Mesothelial cell of epicardium (in vitro differentiated cells): ENCODE data around the gene MYPN. TPM values are rescaled to one million over a fixed set of nuclear protein-coding genes. Genes with fewer than 3 reads are reported as not detected.

Experiments
- DNase-seq, 2 experiments: peaks; one replicate each; pipeline ENCODE4 v3.0.0; 2021; ENCODE audit warnings: low spot score in 2 of 2; ENCODE audit not compliant: unreplicated experiment in 2 of 2
- H3K27ac Mint-ChIP-seq: 2 replicates; pipeline ENCODE4 v1.8.0; 2021; ENCODE audit warnings: mixed read lengths
- H3K27me3 Mint-ChIP-seq: 2 replicates; pipeline ENCODE4 v1.8.0; 2021; ENCODE audit warnings: low read depth, mixed read lengths
- H3K36me3 Mint-ChIP-seq: 2 replicates; pipeline ENCODE4 v1.8.0; 2021; ENCODE audit warnings: mixed read lengths
- H3K4me1 Mint-ChIP-seq: 2 replicates; pipeline ENCODE4 v1.8.0; 2021; ENCODE audit warnings: mixed read lengths
- H3K4me3 Mint-ChIP-seq: 2 replicates; pipeline ENCODE4 v1.8.0; 2021; ENCODE audit warnings: mild to moderate bottlenecking, moderate library complexity, mixed read lengths
- H3K9me3 Mint-ChIP-seq: 2 replicates; pipeline ENCODE4 v1.8.0; 2021; ENCODE audit warnings: mixed read lengths
- total RNA-seq: library from RNA; stranded (reverse); gene quantifications from 3 replicates; pipeline ENCODE4 v1.2.1, GENCODE V29; 2021
- TF ChIP-seq, protein P1 (sequence below): fragments of 200-600 bp; sonication (generic); IDR thresholded peaks from one replicate; pipeline ENCODE4 v1.5.0; 2021; ENCODE audit warnings: antibody characterized with exemption; ENCODE audit not compliant: unreplicated experiment

Gene MYPN
- total RNA-seq, 1 donor from 2014 or later, result not detected

DNA sequence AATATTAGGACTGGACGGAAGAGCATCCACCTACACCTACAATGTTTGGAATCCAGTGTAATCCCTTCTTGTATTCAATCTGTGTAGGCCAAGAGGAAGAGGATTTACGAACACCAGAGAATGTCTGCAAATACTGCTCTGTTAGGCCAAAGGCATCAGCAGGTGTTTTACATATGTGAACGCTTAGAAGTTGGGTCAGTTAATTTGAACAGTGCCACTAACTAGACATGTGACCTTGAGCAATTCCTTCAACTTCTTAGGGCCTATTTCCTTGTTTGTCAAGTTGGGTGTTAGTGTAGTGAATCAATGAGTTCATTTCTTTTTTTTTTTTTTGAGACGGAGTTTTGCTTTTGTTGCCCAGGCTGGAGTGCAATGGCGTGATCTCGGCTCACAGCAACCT lies 35.4 kb downstream of the MYPN start:
- no peak overlapping the region for H3K4me3 Mint-ChIP-seq
- no peaks in the 10 kb centered on the region for H3K36me3 Mint-ChIP-seq
- no peak for DNase-seq
- H3K9me3 Mint-ChIP-seq, result no peaks in the 10 kb centered on the region
- TF ChIP-seq, protein P1, sequence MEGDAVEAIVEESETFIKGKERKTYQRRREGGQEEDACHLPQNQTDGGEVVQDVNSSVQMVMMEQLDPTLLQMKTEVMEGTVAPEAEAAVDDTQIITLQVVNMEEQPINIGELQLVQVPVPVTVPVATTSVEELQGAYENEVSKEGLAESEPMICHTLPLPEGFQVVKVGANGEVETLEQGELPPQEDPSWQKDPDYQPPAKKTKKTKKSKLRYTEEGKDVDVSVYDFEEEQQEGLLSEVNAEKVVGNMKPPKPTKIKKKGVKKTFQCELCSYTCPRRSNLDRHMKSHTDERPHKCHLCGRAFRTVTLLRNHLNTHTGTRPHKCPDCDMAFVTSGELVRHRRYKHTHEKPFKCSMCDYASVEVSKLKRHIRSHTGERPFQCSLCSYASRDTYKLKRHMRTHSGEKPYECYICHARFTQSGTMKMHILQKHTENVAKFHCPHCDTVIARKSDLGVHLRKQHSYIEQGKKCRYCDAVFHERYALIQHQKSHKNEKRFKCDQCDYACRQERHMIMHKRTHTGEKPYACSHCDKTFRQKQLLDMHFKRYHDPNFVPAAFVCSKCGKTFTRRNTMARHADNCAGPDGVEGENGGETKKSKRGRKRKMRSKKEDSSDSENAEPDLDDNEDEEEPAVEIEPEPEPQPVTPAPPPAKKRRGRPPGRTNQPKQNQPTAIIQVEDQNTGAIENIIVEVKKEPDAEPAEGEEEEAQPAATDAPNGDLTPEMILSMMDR, result no peak
- H3K4me1 Mint-ChIP-seq, result peaks cover 6% of the 10 kb centered on the region
- H3K27ac Mint-ChIP-seq, result no peak overlapping the region
- H3K27me3 Mint-ChIP-seq, result no peaks in the 10 kb centered on the region

DNA sequence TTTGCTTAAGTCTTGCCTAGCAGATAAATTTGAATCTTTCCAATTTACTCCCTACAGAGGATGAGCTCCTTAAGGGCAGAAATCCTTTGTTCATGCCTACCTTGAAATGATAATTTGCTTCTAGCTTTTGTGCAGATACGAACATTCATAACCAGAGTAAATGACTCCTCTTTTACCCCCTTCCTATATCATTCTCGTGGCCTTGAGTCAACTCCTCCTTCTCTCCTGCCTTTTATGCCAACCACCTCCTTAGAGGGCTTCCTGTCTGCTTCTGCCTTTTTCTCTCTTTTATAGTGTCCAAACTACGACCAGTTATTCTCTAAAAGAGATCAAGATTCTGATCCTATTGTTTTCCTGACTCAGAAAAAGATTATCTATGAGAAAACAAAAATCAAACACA lies 36.4 kb downstream of the MYPN start:
- Mint-ChIP-seq H3K4me1 (peaks cover 3% of the 10 kb centered on the region), H3K4me3 (no peak overlapping the region), H3K27me3 (no peaks in the 10 kb centered on the region), H3K27ac (no peak overlapping the region), H3K9me3 (no peaks in the 10 kb centered on the region), H3K36me3 (no peaks in the 10 kb centered on the region)
- TF ChIP-seq, protein P1, result no peak
- no peak for DNase-seq

- no peak for DNase-seq
Measured at GRCh38 chr10:68146133-68146532, 36.8 kb downstream of the MYPN start.

GRCh38 chr10:68151453-68151852 lies 42.2 kb downstream of the MYPN start:
- DNase-seq, result no peak
- Mint-ChIP-seq H3K36me3 (no peaks in the 10 kb centered on the region), H3K4me3 (no peak overlapping the region), H3K27me3 (no peaks in the 10 kb centered on the region), H3K27ac (no peak overlapping the region), H3K9me3 (no peaks in the 10 kb centered on the region), H3K4me1 (peaks cover 16% of the 10 kb centered on the region)
- TF ChIP-seq, protein P1, result no peak

More at GRCh38 chr10:68146133-68146532, 36.8 kb downstream of the MYPN start:
- Mint-ChIP-seq H3K9me3 (no peaks in the 10 kb centered on the region), H3K4me3 (no peak overlapping the region), H3K27ac (no peak overlapping the region), H3K36me3 (no peaks in the 10 kb centered on the region), H3K27me3 (no peaks in the 10 kb centered on the region), H3K4me1 (peaks cover 3% of the 10 kb centered on the region)
- TF ChIP-seq, protein P1, result no peak

- Mint-ChIP-seq H3K4me3 (no peak overlapping the region), H3K9me3 (no peaks in the 10 kb centered on the region), H3K27ac (peak overlapping the region; percentile 79), H3K27me3 (no peaks in the 10 kb centered on the region), H3K4me1 (peaks cover 16% of the 10 kb centered on the region), H3K36me3 (no peaks in the 10 kb centered on the region)
- TF ChIP-seq, protein P1, result no peak
- DNase-seq, result no peak
Measured at GRCh38 chr10:68153473-68154210, 44.4 kb downstream of the MYPN start.

- DNase-seq, result no peak
- Mint-ChIP-seq H3K4me1 (peaks cover 16% of the 10 kb centered on the region), H3K27ac (peak overlapping the region; percentile 79), H3K36me3 (no peaks in the 10 kb centered on the region), H3K9me3 (no peaks in the 10 kb centered on the region), H3K4me3 (no peak overlapping the region), H3K27me3 (no peaks in the 10 kb centered on the region)
- TF ChIP-seq, protein P1, result no peak
Measured at GRCh38 chr10:68154211-68154497, 44.9 kb downstream of the MYPN start.
